Measurements from ENCODE around the gene GIGYF2. TPM values are rescaled to one million over a fixed set of nuclear protein-coding genes. Genes with fewer than 3 reads are reported as not detected.
A peak's percentile ranks its signal among the peaks of the same experiment; 100 is the strongest.

GIGYF2 gene
- total and polyA plus RNA-seq, 3 donors from 2014 or later = 107 to 173 (median 150) TPM

DNA sequence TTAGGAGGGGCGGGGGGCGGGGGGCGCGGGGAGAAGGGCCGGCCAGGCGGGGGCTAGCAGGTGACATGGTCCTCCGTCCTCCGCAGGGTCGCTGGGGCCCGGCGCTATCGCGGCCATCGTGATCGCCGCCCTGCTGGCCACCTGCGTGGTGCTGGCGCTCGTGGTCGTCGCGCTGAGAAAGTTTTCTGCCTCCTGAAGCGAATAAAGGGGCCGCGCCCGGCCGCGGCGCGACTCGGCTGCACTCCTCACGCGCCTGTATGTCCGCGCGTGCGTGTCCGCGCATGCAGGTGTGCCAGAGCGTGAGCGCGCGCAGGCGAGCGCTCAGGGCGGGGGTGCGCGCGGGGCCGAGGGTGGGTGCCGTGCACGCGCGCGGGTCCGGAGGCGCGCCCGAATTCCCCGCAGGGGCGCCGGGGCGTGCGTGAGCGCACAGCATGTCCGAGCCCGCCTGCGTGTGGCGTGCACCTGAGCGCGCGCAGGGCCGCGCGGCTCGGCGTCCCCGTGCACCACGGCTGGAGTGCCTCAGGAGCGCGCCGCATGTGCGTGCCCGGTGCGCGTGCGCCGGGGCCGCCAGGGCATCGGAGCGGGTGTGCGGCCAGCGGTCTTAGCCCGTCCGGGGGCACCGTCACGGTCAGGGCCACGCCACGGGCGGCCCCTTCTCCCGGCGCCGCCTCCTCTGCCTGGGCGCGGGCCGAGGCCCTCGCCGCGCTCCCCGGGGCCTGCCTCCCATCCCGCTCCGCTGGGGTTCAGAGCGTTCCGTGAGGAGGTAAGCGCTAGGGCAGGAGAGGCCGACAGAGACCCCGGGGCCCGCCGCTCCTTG is 179.2 kb downstream of the GIGYF2 start:
- H3K9me3 ChIP-seq = no peaks in the 10 kb centered on the region
- H3K27me3 ChIP-seq = no peaks in the 10 kb centered on the region
- peak overlapping the region; percentile 14 to 50 for H3K27ac ChIP-seq
- WGBS, 2 donors = 1% methylated on average over 107 of the region's 119 CpGs; no CpG with 5 or more reads in 1 of the 2 donors
- H3K4me3 ChIP-seq = peak overlapping the region; percentile 51 to 64
- H3K4me1 ChIP-seq = peaks cover 23% of the 10 kb centered on the region
- DNase-seq = peak; percentile 73
- no peaks in the 10 kb centered on the region for H3K36me3 ChIP-seq (ENCODE audit: low read depth, missing control alignments)
- no peak for TF ChIP-seq POLR2A (IDR thresholded peaks at IDR 0.05)
- TF ChIP-seq, protein P1, sequence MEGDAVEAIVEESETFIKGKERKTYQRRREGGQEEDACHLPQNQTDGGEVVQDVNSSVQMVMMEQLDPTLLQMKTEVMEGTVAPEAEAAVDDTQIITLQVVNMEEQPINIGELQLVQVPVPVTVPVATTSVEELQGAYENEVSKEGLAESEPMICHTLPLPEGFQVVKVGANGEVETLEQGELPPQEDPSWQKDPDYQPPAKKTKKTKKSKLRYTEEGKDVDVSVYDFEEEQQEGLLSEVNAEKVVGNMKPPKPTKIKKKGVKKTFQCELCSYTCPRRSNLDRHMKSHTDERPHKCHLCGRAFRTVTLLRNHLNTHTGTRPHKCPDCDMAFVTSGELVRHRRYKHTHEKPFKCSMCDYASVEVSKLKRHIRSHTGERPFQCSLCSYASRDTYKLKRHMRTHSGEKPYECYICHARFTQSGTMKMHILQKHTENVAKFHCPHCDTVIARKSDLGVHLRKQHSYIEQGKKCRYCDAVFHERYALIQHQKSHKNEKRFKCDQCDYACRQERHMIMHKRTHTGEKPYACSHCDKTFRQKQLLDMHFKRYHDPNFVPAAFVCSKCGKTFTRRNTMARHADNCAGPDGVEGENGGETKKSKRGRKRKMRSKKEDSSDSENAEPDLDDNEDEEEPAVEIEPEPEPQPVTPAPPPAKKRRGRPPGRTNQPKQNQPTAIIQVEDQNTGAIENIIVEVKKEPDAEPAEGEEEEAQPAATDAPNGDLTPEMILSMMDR (IDR thresholded peaks at IDR 0.05) = no peak
- intact Hi-C loops (cut with DNase I; ENCODE audit: low total_unique reads) = no loop called here

DNA sequence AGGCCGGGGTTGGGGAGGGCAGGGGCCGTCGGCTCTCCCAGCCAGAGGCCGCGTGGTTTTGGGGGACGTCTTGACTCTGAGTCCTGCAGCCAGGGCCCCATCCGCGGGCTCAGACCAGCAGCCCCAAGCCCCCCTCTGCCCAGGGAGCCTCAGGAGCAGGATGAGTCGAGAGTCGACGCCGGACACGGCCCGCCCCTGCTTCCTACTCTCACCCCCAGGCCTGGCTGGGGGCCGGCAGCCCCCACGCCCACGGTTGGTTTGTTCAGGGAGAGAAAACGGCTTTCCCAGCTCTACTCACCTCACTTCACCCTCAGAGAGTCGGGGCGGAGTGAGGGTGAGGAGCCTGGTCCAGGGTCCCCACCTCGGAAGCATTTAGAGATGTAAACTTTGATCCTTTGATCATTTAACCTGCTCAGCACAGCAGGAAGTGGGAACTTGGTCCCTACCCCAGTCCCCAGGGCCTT is 179.9 kb downstream of the GIGYF2 start:
- peaks cover 20% of the 10 kb centered on the region for H3K4me1 ChIP-seq
- 22 to 36% methylated on average over 7 to 20 of the region's 21 CpGs for WGBS, 2 donors

DNA sequence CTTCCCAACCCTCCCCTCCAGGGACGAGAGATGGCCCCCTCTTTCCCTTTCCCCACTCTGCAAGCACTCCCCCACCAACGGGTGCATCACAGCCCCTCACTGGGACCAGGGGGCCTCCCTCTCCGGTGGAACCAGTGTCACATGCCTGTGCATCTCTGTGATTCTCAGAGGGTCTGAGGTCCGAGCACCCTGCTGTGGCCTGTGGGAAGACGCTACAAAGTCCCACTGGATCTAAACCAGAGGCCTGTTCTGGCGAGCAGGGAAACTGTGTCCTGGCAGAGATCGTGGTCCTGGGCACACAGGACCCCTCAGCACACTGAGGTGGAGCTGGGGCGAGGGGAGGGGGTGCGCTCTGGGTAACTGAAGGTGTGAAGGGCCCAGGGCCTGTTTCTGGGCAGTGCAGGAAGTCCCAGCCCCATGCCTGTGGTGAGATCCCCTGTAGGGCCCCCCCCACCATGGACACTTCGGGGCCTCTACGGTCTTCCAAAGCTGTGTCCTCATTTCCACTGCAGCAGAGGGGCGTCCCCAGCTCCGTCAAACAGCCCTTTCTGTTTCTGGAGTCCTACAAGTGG is 180.9 kb downstream of the GIGYF2 start:
- Histone ChIP-seq H3K27ac (no peak overlapping the region), H3K4me3 (no peak overlapping the region), H3K4me1 (peaks cover 16% of the 10 kb centered on the region), H3K36me3 (ENCODE audit: low read depth, missing control alignments) (no peaks in the 10 kb centered on the region), H3K27me3 (no peaks in the 10 kb centered on the region), H3K9me3 (no peaks in the 10 kb centered on the region)
- WGBS, 2 donors = 91 to 93% methylated on average over 11 to 13 of the region's 13 CpGs
- DNase-seq = no peak
- intact Hi-C loops (cut with DNase I; ENCODE audit: low total_unique reads) = no loop called here
- TF ChIP-seq POLR2A (IDR thresholded peaks at IDR 0.05) = no peak
- TF ChIP-seq, protein P1 (IDR thresholded peaks at IDR 0.05) = no peak

More for the DNA sequence above, 179.9 kb downstream of the GIGYF2 start:
- DNase-seq = no peak
- intact Hi-C loops (cut with DNase I; ENCODE audit: low total_unique reads) = no loop called here
- Histone ChIP-seq H3K36me3 (ENCODE audit: low read depth, missing control alignments) (no peaks in the 10 kb centered on the region), H3K4me3 (peak overlapping the region; percentile 51 to 64), H3K9me3 (no peaks in the 10 kb centered on the region), H3K27ac (peak overlapping the region in 1 of 2 donors; percentile 14), H3K27me3 (no peaks in the 10 kb centered on the region)
- TF ChIP-seq, protein P1 (IDR thresholded peaks at IDR 0.05) = no peak
- TF ChIP-seq POLR2A (IDR thresholded peaks at IDR 0.05) = no peak

GRCh38 chr2:232878855-232879617 is 181.9 kb downstream of the GIGYF2 start:
- intact Hi-C loops (cut with DNase I; ENCODE audit: low total_unique reads) = no loop called here
- Histone ChIP-seq H3K27ac (no peak overlapping the region), H3K36me3 (ENCODE audit: low read depth, missing control alignments) (no peaks in the 10 kb centered on the region), H3K27me3 (no peaks in the 10 kb centered on the region), H3K4me3 (no peak overlapping the region), H3K9me3 (no peaks in the 10 kb centered on the region), H3K4me1 (peaks cover 12% of the 10 kb centered on the region)
- no peak for TF ChIP-seq POLR2A (IDR thresholded peaks at IDR 0.05)
- TF ChIP-seq, protein P1 (IDR thresholded peaks at IDR 0.05) = no peak
- no peak for DNase-seq
- 91 to 93% methylated on average over 11 to 20 of the region's 20 CpGs for WGBS, 2 donors
